Mesothelial cell of epicardium (in vitro differentiated cells): ENCODE data around the gene ALDH1B1. TPM values are rescaled to one million over a fixed set of nuclear protein-coding genes. Genes with fewer than 3 reads are reported as not detected.

Source experiments
- DNase-seq, 2 experiments: peaks; one replicate each; pipeline ENCODE4 v3.0.0; 2021; ENCODE audit warnings: low spot score in 2 of 2; ENCODE audit not compliant: unreplicated experiment in 2 of 2
- H3K27ac Mint-ChIP-seq: 2 replicates; pipeline ENCODE4 v1.8.0; 2021; ENCODE audit warnings: mixed read lengths
- H3K27me3 Mint-ChIP-seq: 2 replicates; pipeline ENCODE4 v1.8.0; 2021; ENCODE audit warnings: low read depth, mixed read lengths
- H3K36me3 Mint-ChIP-seq: 2 replicates; pipeline ENCODE4 v1.8.0; 2021; ENCODE audit warnings: mixed read lengths
- H3K4me1 Mint-ChIP-seq: 2 replicates; pipeline ENCODE4 v1.8.0; 2021; ENCODE audit warnings: mixed read lengths
- H3K4me3 Mint-ChIP-seq: 2 replicates; pipeline ENCODE4 v1.8.0; 2021; ENCODE audit warnings: mild to moderate bottlenecking, moderate library complexity, mixed read lengths
- H3K9me3 Mint-ChIP-seq: 2 replicates; pipeline ENCODE4 v1.8.0; 2021; ENCODE audit warnings: mixed read lengths
- CTCF ChIP-seq: fragments of 200-600 bp; sonication (generic); IDR thresholded peaks from one replicate; pipeline ENCODE4 v1.5.0; 2021; ENCODE audit warnings: antibody characterized with exemption; ENCODE audit not compliant: unreplicated experiment
- total RNA-seq: library from RNA; stranded (reverse); gene quantifications from 3 replicates; pipeline ENCODE4 v1.2.1, GENCODE V29; 2021

Gene ALDH1B1
- total RNA-seq, 1 donor from 2014 or later = 17.5 TPM

GRCh38 chr9:38390442-38390841, 2.1 kb upstream of the ALDH1B1 start:
- H3K4me3 Mint-ChIP-seq = no peak overlapping the region
- H3K27me3 Mint-ChIP-seq = no peaks in the 10 kb centered on the region
- no peak overlapping the region for H3K27ac Mint-ChIP-seq
- no peak for TF ChIP-seq CTCF
- peaks cover 3% of the 10 kb centered on the region for H3K36me3 Mint-ChIP-seq
- H3K9me3 Mint-ChIP-seq = peaks cover 2% of the 10 kb centered on the region
- DNase-seq = no peak
- H3K4me1 Mint-ChIP-seq = peaks cover 18% of the 10 kb centered on the region

GRCh38 chr9:38390851-38391250, 1.7 kb upstream of the ALDH1B1 start:
- Mint-ChIP-seq H3K4me1 (peaks cover 18% of the 10 kb centered on the region), H3K27ac (no peak overlapping the region), H3K36me3 (peaks cover 6% of the 10 kb centered on the region), H3K4me3 (peak overlapping the region; percentile 42), H3K9me3 (no peaks in the 10 kb centered on the region), H3K27me3 (no peaks in the 10 kb centered on the region)
- no peak for TF ChIP-seq CTCF
- no peak for DNase-seq

GRCh38 chr9:38391278-38392118, 1.0 kb upstream of the ALDH1B1 start:
- Mint-ChIP-seq H3K9me3 (no peaks in the 10 kb centered on the region), H3K36me3 (peaks cover 11% of the 10 kb centered on the region), H3K4me1 (peaks cover 18% of the 10 kb centered on the region), H3K4me3 (peak overlapping the region; percentile 92), H3K27ac (no peak overlapping the region), H3K27me3 (no peaks in the 10 kb centered on the region)
- no peak for DNase-seq
- TF ChIP-seq CTCF = no peak

- Mint-ChIP-seq H3K27ac (peak overlapping the region; percentile 70), H3K9me3 (no peaks in the 10 kb centered on the region), H3K36me3 (peaks cover 24% of the 10 kb centered on the region), H3K4me3 (peak overlapping the region; percentile 92), H3K27me3 (no peaks in the 10 kb centered on the region), H3K4me1 (peaks cover 18% of the 10 kb centered on the region)
- DNase-seq = no peak
- TF ChIP-seq CTCF = no peak
Observed at GRCh38 chr9:38393128-38393796, 760 bp downstream of the ALDH1B1 start.

- peaks cover 29% of the 10 kb centered on the region for H3K36me3 Mint-ChIP-seq
- H3K4me3 Mint-ChIP-seq = no peak overlapping the region
- H3K4me1 Mint-ChIP-seq = peaks cover 18% of the 10 kb centered on the region
- H3K27me3 Mint-ChIP-seq = no peaks in the 10 kb centered on the region
- TF ChIP-seq CTCF = no peak
- H3K9me3 Mint-ChIP-seq = no peaks in the 10 kb centered on the region
- H3K27ac Mint-ChIP-seq = no peak overlapping the region
- DNase-seq = no peak
Observed at GRCh38 chr9:38394416-38394815, 1.9 kb downstream of the ALDH1B1 start.
